Suprapubic skin (tissue), 4 donors: ENCODE results near the gene ARL5C. TPM values are rescaled to one million over a fixed set of nuclear protein-coding genes. Genes with fewer than 3 reads are reported as not detected.

Experiments
- DNase-seq, 2 donors: peaks; one replicate each; pipeline ENCODE4 v3.0.0-alpha.2; 2019; ENCODE audit warnings: low spot score in 2 of 2
- H3K27ac ChIP-seq: fragments of 200-600 bp; sonication (generic); one replicate; pipeline ENCODE4 v1.5.1; 2019
- H3K27me3 ChIP-seq: fragments of 200-600 bp; sonication (generic); one replicate; pipeline ENCODE4 v1.5.1; 2019
- H3K36me3 ChIP-seq: fragments of 200-600 bp; sonication (generic); one replicate; pipeline ENCODE4 v1.5.1; 2019
- H3K4me1 ChIP-seq: fragments of 200-600 bp; sonication (generic); one replicate; pipeline ENCODE4 v1.5.1; 2019
- H3K4me3 ChIP-seq: fragments of 200-600 bp; sonication (generic); one replicate; pipeline ENCODE4 v1.5.1; 2019; ENCODE audit warnings: mild to moderate bottlenecking
- H3K9me3 ChIP-seq: fragments of 200-600 bp; sonication (generic); one replicate; pipeline ENCODE4 v1.5.1; 2019
- EP300 ChIP-seq: sonication (generic); formaldehyde crosslinking; IDR thresholded peaks from one replicate; pipeline ENCODE4 v1.6.1; 2017; ENCODE audit warnings: antibody characterized with exemption
- POLR2A ChIP-seq, 2 donors: fragments of 450-650 bp; IDR thresholded peaks; one replicate each; pipeline ENCODE4 v1.6.1; 2017; ENCODE audit warnings: antibody characterized with exemption in 2 of 2, mild to moderate bottlenecking in 2 of 2, moderate library complexity in 2 of 2
- POLR2AphosphoS5 ChIP-seq, 3 donors: sonication (generic); formaldehyde crosslinking; IDR thresholded peaks; one replicate each; pipeline ENCODE4 v1.6.1; 2017; ENCODE audit warnings: antibody characterized with exemption in 3 of 3
- WGBS: methylation state at CpG from one replicate; pipeline ENCODE4 v1.1.5; 2018; 5-methylcytosine and 5-hydroxymethylcytosine counted together
- total RNA-seq, 4 donors: library from RNA; depleted of rRNA; stranded (reverse); fragments of >200 nt; gene quantifications; one replicate each; pipeline ENCODE4 v1.1.0, GENCODE V29; 2016
- TF ChIP-seq, protein P1 (sequence below), 2 donors: fragments of 200-600 bp in 1 of 2; fragments of 450-650 bp in 1 of 2; sonication (generic) in 1 of 2; IDR thresholded peaks; one replicate each; pipeline ENCODE4 v1.5.1; 2016 to 2019; ENCODE audit warnings: antibody characterized with exemption in 2 of 2, mild to moderate bottlenecking in 1 of 2, moderate library complexity in 1 of 2

The ARL5C gene
- total RNA-seq, 4 donors from 2014 or later = not detected

DNA sequence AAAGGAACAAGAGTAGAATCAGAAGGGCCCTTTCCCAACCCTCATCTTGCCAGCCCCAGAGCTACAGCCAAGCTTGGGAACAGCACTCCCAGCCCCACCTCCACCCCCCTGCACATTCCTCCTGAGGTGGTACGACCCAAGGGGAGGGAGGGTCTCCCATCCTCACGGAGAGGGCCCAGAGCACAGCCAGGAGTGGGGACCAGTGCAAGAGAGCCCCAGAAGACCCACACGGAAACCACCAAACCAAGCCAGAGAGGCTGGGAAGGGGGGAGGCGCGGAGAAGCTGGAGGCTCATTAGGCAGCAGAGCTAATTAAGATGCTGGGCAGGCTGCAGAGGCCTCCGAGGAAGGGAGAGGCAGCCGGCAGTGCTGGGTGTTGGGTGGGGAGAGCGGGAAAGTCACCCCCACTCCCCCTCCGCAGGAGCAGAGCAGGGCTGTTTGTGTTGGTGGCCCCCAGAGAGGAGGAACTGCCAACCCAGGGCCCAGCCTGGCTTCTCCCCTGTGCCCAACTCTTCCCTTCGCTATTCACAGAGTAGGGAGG is 29.1 kb upstream of the ARL5C start:
- 67% methylated on average over 9 of the region's 10 CpGs for WGBS
- Histone ChIP-seq H3K27ac (peak overlapping the region; percentile 20), H3K27me3 (no peaks in the 10 kb centered on the region), H3K36me3 (peaks cover 26% of the 10 kb centered on the region), H3K4me1 (peaks cover 51% of the 10 kb centered on the region), H3K9me3 (no peaks in the 10 kb centered on the region), H3K4me3 (peak overlapping the region; percentile 68)
- no peak for DNase-seq
- TF ChIP-seq EP300 (no peak), POLR2A (IDR thresholded peaks at IDR 0.05) (no peak), POLR2AphosphoS5 (IDR thresholded peaks at IDR 0.05) (no peak)
- TF ChIP-seq, protein P1, sequence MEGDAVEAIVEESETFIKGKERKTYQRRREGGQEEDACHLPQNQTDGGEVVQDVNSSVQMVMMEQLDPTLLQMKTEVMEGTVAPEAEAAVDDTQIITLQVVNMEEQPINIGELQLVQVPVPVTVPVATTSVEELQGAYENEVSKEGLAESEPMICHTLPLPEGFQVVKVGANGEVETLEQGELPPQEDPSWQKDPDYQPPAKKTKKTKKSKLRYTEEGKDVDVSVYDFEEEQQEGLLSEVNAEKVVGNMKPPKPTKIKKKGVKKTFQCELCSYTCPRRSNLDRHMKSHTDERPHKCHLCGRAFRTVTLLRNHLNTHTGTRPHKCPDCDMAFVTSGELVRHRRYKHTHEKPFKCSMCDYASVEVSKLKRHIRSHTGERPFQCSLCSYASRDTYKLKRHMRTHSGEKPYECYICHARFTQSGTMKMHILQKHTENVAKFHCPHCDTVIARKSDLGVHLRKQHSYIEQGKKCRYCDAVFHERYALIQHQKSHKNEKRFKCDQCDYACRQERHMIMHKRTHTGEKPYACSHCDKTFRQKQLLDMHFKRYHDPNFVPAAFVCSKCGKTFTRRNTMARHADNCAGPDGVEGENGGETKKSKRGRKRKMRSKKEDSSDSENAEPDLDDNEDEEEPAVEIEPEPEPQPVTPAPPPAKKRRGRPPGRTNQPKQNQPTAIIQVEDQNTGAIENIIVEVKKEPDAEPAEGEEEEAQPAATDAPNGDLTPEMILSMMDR (IDR thresholded peaks at IDR 0.05) = no peak

DNA sequence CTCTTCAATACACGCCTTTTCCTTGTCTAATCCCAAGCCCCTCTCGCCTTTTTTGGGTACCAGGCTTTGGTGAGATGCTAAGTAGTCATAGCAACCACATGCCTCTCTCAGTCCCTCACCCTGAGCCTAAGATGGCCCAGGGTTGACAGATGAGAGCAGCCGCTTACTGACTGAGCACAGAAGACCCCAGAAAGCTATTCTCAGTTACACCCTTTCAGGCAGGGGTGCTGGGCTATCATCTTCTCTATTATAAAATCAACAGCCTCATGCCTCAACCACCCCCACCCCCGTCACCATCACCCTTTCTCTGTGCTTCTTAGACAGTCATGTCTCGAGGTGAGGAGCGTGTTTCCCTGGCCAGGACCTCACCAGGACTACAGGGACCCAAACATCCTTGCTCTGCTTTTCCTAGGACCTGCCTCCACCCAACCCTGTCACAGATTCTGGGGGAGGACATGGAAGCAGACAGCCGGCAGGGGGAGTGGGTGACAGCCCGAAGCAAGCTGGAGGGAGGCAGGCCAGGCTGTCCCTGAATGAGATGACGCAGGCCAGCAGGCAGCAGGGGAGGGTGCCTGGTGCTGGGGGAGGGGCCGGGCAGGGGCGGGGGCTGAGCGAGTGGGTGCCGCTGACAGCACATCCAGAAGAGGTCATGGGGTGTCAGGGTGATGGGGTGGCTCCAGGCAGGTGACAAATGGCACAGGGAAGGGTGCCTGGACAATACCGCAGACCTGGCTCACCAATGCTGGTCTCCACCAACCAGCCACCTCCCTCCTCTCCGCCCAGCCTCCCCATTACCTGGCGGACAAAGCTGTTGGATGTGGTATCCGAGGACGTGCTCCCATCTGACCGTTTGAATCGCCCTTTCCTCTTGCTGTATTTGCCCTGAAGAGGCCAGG is 28.4 kb upstream of the ARL5C start:
- H3K36me3 ChIP-seq = peaks cover 33% of the 10 kb centered on the region
- 77% methylated on average over 15 of the region's 20 CpGs for WGBS
- H3K4me3 ChIP-seq = no peak overlapping the region
- peak overlapping the region; percentile 20 for H3K27ac ChIP-seq
- H3K9me3 ChIP-seq = no peaks in the 10 kb centered on the region
- TF ChIP-seq, protein P1 (IDR thresholded peaks at IDR 0.05) = peak in 1 of 2 donors; percentile 28
- TF ChIP-seq POLR2AphosphoS5 (IDR thresholded peaks at IDR 0.05) = no peak
- TF ChIP-seq POLR2A (IDR thresholded peaks at IDR 0.05) = no peak
- peaks cover 48% of the 10 kb centered on the region for H3K4me1 ChIP-seq
- peak in 1 of 2 donors; percentile 86 for DNase-seq
- no peaks in the 10 kb centered on the region for H3K27me3 ChIP-seq

DNA sequence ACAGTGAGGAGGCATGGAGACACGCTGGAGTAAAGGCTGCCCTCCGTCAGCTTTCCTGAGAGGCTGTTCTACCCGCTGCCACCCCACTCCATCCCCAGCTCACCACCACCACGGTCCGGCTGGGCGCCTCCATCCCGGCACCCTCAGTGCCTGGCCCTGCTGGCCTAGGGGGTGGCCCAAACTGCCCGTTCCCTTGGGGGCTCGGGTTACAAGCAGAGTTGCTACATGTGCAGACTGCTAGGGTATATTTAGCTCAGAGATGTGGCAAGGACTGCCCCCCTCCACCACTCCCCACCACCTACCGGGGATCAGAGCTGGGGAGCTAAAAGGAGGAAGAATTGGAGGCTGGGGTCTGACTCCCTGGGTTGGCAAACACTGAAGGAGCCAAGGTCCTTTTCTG is 27.4 kb upstream of the ARL5C start:
- Histone ChIP-seq H3K36me3 (peaks cover 42% of the 10 kb centered on the region), H3K27me3 (no peaks in the 10 kb centered on the region), H3K27ac (no peak overlapping the region), H3K4me3 (no peak overlapping the region), H3K9me3 (no peaks in the 10 kb centered on the region), H3K4me1 (peaks cover 38% of the 10 kb centered on the region)
- TF ChIP-seq, protein P1 (IDR thresholded peaks at IDR 0.05) = no peak
- no peak for TF ChIP-seq POLR2AphosphoS5 (IDR thresholded peaks at IDR 0.05)
- TF ChIP-seq POLR2A (IDR thresholded peaks at IDR 0.05) = no peak
- TF ChIP-seq EP300 = no peak
- 85% methylated on average over 3 of the region's 10 CpGs for WGBS
- no peak for DNase-seq

DNA sequence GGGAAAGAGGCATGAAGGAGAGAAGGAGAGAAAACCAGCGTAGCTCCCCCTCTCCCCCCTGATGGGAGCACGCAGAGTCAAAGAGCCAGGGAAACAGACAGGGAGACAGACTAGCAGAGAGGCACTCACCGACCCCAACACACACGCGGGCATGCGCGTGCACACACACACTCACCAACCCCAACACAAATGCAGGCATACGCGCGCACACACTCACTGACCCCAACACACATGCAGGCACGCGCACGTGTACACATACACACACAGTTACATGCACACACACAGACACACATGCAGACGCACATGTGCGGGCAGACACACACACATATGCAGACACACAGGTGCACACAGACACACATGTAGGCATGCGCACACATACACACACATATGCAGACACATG is 26.9 kb upstream of the ARL5C start:
- no peak overlapping the region for H3K27ac ChIP-seq
- H3K36me3 ChIP-seq = peaks cover 46% of the 10 kb centered on the region
- DNase-seq = no peak
- 92% methylated on average over 16 of the region's 16 CpGs for WGBS
- H3K27me3 ChIP-seq = no peaks in the 10 kb centered on the region
- H3K4me1 ChIP-seq = peaks cover 34% of the 10 kb centered on the region
- TF ChIP-seq EP300 (no peak), POLR2A (IDR thresholded peaks at IDR 0.05) (no peak), POLR2AphosphoS5 (IDR thresholded peaks at IDR 0.05) (no peak)
- TF ChIP-seq, protein P1 (IDR thresholded peaks at IDR 0.05) = no peak
- no peak overlapping the region for H3K4me3 ChIP-seq
- no peaks in the 10 kb centered on the region for H3K9me3 ChIP-seq

DNA sequence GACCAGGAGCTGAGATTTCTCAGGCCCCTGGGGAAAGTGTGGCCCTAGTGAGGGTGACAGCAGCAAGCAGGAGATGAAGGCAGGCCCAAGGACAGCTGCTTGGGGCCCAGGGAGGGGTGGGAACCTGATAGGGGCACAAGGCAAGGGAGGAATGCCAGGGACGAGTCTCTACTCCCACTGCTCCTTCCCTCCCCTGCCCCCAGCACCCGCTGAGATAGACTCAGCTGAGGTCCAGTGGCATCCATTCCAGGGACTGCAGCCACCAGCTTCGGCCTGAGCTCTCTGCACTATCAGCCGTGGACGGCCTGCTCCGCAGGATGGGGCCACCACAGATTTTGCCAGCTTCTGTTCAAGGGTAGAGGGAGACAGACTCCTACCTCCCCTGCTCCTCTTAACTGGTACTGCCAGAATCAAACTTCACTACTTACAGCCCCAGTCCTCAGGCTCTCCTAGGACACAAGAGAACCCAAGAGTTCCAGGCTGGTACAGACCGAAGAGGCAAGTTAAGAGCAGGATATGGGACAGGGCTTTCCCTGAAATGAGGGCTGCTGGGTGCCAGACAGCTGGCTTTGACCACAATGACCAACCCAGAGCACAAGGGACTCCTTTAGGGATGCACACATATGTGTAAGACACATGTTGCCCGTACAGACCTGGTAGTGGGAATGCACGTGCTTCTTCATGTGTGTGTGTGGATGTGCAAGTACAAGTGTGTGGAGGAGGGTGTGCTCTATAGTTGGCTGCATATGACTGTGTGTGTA is 26.0 kb upstream of the ARL5C start:
- Histone ChIP-seq H3K27ac (no peak overlapping the region), H3K36me3 (peaks cover 55% of the 10 kb centered on the region), H3K9me3 (no peaks in the 10 kb centered on the region), H3K4me1 (peaks cover 24% of the 10 kb centered on the region), H3K4me3 (no peak overlapping the region), H3K27me3 (no peaks in the 10 kb centered on the region)
- TF ChIP-seq, protein P1 (IDR thresholded peaks at IDR 0.05) = no peak
- no peak for TF ChIP-seq POLR2AphosphoS5 (IDR thresholded peaks at IDR 0.05)
- no peak for TF ChIP-seq POLR2A (IDR thresholded peaks at IDR 0.05)
- no peak for TF ChIP-seq EP300
- WGBS = 95% methylated on average over 8 of the region's 9 CpGs
- no peak for DNase-seq
